HG03442 (cell line): ENCODE data around the gene KAT2A.
"Not testable (repeated sequence)": the region's sequence is repeated elsewhere in the genome, so short reads cannot be mapped to it uniquely, and the experiment has no call there.

ENCODE experiments used
- ATAC-seq: cut with Tn5 transposase; IDR thresholded peaks from one replicate; pipeline ENCODE4 v1.9.1; 2021; ENCODE audit warnings: mild to moderate bottlenecking, moderate library complexity; ENCODE audit not compliant: unreplicated experiment

Gene KAT2A

GRCh38 chr17:42120770-42121769, at the start of gene KAT2A:
KAT2A (minus strand) TSS chr17:42121367; CDS start chr17:42121304, 63 bp downstream.
- no peak for ATAC-seq

GRCh38 chr17:42169351-42169750, 48.2 kb upstream of the KAT2A start:
- no peak for ATAC-seq

GRCh38 chr17:42167807-42168206, 46.6 kb upstream of the KAT2A start:
- ATAC-seq: no peak

GRCh38 chr17:42166196-42166763, 45.1 kb upstream of the KAT2A start:
- no peak for ATAC-seq

GRCh38 chr17:42165751-42166150, 44.6 kb upstream of the KAT2A start:
- no peak for ATAC-seq

- no peak for ATAC-seq
Observed at GRCh38 chr17:42163696-42164407, 42.7 kb upstream of the KAT2A start.

GRCh38 chr17:42163113-42163512, 41.9 kb upstream of the KAT2A start:
- no peak for ATAC-seq

- no peak for ATAC-seq
Observed at GRCh38 chr17:42160531-42160910, 39.4 kb upstream of the KAT2A start.

GRCh38 chr17:42159796-42160530, 38.8 kb upstream of the KAT2A start:
- ATAC-seq: no peak

- no peak for ATAC-seq
Observed at GRCh38 chr17:42155614-42156045, 34.5 kb upstream of the KAT2A start.

GRCh38 chr17:42153919-42154742, 33.0 kb upstream of the KAT2A start:
- ATAC-seq: no peak

GRCh38 chr17:42146911-42147607, 25.9 kb upstream of the KAT2A start:
- no peak for ATAC-seq

- ATAC-seq: not testable (repeated sequence)
Observed at GRCh38 chr17:42143138-42143537, 22.0 kb upstream of the KAT2A start.

- no peak for ATAC-seq
Observed at GRCh38 chr17:42142371-42142896, 21.3 kb upstream of the KAT2A start.

GRCh38 chr17:42141382-42141781, 20.2 kb upstream of the KAT2A start:
- ATAC-seq: no peak

GRCh38 chr17:42140690-42141089, 19.5 kb upstream of the KAT2A start:
- not testable (repeated sequence) for ATAC-seq

- ATAC-seq: no peak
Observed at GRCh38 chr17:42138749-42139492, 17.8 kb upstream of the KAT2A start.

GRCh38 chr17:42136654-42137051, 15.5 kb upstream of the KAT2A start:
- no peak for ATAC-seq
